Measurements from ENCODE around the gene SPAG4.

DNA sequence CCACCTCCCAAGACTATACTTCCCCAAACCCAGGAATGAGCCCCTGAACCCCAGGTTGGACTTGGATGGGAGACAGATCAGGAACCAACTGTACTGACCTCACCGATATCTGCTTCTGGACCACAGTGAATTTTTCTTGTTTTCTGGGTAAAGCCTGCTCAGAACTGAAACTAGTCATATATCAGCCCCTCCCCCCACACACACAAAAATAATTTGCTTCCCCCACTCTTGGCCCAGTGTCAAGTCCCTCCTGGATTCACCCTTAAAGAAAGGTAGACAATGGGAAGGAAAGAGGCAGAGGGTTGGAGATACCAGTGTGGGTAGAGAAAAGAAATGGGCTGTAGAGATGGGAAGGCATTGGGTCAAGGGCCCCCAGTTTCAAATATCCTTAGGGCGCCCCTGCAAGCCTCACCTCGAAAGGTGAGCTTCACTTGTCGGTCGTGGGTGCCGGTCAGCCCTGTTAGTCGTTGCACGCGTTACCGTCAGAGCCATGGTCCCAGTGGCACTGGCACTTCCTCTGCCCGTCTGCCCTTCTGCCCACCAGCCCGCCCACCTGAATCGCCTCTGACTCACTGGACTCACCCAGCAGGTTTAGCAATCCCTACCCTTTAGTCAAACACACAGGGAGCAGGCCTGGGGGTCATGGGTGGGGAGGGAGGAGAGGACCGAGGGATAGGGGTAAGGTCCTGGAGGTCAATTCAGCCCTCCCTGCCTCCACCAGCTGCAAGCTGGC lies 8.5 kb upstream of the SPAG4 start:
- TF ChIP-seq, protein P1, sequence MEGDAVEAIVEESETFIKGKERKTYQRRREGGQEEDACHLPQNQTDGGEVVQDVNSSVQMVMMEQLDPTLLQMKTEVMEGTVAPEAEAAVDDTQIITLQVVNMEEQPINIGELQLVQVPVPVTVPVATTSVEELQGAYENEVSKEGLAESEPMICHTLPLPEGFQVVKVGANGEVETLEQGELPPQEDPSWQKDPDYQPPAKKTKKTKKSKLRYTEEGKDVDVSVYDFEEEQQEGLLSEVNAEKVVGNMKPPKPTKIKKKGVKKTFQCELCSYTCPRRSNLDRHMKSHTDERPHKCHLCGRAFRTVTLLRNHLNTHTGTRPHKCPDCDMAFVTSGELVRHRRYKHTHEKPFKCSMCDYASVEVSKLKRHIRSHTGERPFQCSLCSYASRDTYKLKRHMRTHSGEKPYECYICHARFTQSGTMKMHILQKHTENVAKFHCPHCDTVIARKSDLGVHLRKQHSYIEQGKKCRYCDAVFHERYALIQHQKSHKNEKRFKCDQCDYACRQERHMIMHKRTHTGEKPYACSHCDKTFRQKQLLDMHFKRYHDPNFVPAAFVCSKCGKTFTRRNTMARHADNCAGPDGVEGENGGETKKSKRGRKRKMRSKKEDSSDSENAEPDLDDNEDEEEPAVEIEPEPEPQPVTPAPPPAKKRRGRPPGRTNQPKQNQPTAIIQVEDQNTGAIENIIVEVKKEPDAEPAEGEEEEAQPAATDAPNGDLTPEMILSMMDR (IDR thresholded peaks at IDR 0.05) = no peak
- no peak for TF ChIP-seq ZFX (IDR thresholded peaks at IDR 0.05; ENCODE audit: borderline replicate concordance)
